ENCODE results near the gene PERP. TPM values are rescaled to one million over a fixed set of nuclear protein-coding genes. Genes with fewer than 3 reads are reported as not detected.

The PERP gene
- total RNA-seq, 2 donors from 2014 or later = 85.4 to 120 TPM

DNA sequence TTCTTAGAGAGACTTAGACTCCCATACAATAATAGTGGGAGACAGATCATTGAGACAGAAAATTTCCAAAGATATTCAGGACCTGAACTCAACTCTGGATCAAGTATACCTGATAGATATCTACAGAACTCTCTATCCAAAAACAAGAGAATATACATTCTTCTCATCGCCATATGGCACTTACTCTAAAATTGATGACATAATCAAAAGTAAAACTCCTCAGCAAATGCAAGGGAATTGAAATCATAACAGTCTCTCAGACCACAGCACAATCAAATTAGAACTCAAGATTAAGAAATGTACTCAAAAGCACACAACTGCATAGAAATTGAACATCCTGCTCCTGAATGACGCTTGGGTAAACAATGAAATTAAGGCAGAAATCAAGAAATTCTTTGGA, 28.7 kb downstream of the PERP start:
- no peaks in the 10 kb centered on the region for H3K27me3 ChIP-seq (ENCODE audit: control insufficient read depth, insufficient read depth, low read length, poor library complexity, severe bottlenecking)
- no peak overlapping the region for H3K9ac ChIP-seq (ENCODE audit: extremely low read depth, low read length, poor library complexity, severe bottlenecking)
- Mint-ChIP-seq H3K4me1 (peaks cover 4% of the 10 kb centered on the region), H3K4me3 (no peak overlapping the region), H3K27me3 (ENCODE audit: insufficient read depth) (no peaks in the 10 kb centered on the region), H3K36me3 (ENCODE audit: low read depth) (peaks cover 10% of the 10 kb centered on the region), H3K9me3 (peaks cover 53% of the 10 kb centered on the region), H3K27ac (no peak overlapping the region)
- H3K4me1 ChIP-seq (ENCODE audit: control insufficient read depth, insufficient read depth, low read length) = no peaks in the 10 kb centered on the region
- peaks cover 39% of the 10 kb centered on the region for H3K9me3 ChIP-seq (ENCODE audit: control insufficient read depth, low read length)
- DNase-seq = no peak
- H3K36me3 ChIP-seq (ENCODE audit: control insufficient read depth, insufficient read depth, low read length) = no peaks in the 10 kb centered on the region
- H3K27ac ChIP-seq (ENCODE audit: low read depth, low read length) = no peak overlapping the region
- H3K4me3 ChIP-seq (ENCODE audit: low read length) = no peak overlapping the region
- TF ChIP-seq, protein P1, sequence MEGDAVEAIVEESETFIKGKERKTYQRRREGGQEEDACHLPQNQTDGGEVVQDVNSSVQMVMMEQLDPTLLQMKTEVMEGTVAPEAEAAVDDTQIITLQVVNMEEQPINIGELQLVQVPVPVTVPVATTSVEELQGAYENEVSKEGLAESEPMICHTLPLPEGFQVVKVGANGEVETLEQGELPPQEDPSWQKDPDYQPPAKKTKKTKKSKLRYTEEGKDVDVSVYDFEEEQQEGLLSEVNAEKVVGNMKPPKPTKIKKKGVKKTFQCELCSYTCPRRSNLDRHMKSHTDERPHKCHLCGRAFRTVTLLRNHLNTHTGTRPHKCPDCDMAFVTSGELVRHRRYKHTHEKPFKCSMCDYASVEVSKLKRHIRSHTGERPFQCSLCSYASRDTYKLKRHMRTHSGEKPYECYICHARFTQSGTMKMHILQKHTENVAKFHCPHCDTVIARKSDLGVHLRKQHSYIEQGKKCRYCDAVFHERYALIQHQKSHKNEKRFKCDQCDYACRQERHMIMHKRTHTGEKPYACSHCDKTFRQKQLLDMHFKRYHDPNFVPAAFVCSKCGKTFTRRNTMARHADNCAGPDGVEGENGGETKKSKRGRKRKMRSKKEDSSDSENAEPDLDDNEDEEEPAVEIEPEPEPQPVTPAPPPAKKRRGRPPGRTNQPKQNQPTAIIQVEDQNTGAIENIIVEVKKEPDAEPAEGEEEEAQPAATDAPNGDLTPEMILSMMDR (conservative IDR thresholded peaks at IDR 0.05) = no peak
- 87 to 88% methylated on average over 2 of the region's 2 CpGs for WGBS, 2 experiments (ENCODE audit: insufficient coverage in 1 of 2, insufficient read length in 1 of 2)

DNA sequence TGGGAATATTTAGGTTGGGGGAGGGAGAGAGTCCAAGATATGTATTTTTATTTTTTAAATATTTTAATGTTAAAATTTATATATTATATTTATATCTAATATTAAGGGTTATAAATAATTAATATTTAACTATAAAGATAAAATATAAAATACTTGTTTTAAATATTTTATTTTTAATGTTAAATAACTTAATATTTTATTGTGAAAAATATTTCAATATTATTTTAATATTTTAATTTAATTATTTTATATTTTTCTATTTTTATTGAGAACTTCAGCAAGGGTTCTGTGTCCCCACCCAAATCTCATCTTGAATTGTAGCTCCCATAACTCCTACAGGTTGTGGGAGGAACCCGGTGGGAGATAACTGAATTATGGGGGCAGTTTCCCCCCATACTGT, 34.0 kb downstream of the PERP start:
- Histone ChIP-seq H3K27me3 (ENCODE audit: control insufficient read depth, insufficient read depth, low read length, poor library complexity, severe bottlenecking) (no peaks in the 10 kb centered on the region), H3K27ac (ENCODE audit: low read depth, low read length) (no peak overlapping the region), H3K4me1 (ENCODE audit: control insufficient read depth, insufficient read depth, low read length) (no peaks in the 10 kb centered on the region), H3K9me3 (ENCODE audit: control insufficient read depth, low read length) (peaks cover 28% of the 10 kb centered on the region), H3K4me3 (ENCODE audit: low read length) (no peak overlapping the region), H3K9ac (ENCODE audit: extremely low read depth, low read length, poor library complexity, severe bottlenecking) (no peak overlapping the region), H3K36me3 (ENCODE audit: control insufficient read depth, insufficient read depth, low read length) (no peaks in the 10 kb centered on the region)
- H3K4me3 Mint-ChIP-seq = no peak overlapping the region
- no peak overlapping the region for H3K27ac Mint-ChIP-seq
- no peak for DNase-seq
- H3K27me3 Mint-ChIP-seq (ENCODE audit: insufficient read depth) = no peaks in the 10 kb centered on the region
- no peaks in the 10 kb centered on the region for H3K4me1 Mint-ChIP-seq
- WGBS, 2 experiments (ENCODE audit: insufficient coverage in 1 of 2, insufficient read length in 1 of 2) = 100% methylated on average over 1 of the region's 1 CpG
- peaks cover 8% of the 10 kb centered on the region for H3K36me3 Mint-ChIP-seq (ENCODE audit: low read depth)
- TF ChIP-seq, protein P1 (conservative IDR thresholded peaks at IDR 0.05) = no peak
- H3K9me3 Mint-ChIP-seq = peaks cover 43% of the 10 kb centered on the region

DNA sequence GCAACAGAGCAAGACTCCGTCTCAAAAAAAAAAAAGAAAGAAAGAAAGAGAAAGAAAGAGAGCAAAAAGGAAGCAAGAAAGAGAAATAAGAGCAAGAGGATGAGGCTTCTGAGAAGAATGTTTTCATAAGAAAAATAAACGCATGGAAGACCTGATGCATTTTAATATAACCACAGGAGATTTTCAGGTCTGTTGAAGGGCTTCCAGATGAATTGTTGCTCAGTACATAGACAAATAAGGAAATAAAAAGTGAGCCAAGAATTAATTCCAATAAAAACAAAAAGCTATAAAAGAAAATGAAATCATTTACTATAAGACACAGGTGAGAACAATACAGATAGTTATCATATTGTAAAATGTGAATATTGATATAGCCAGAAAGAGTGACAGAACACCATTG, 43.5 kb downstream of the PERP start:
- H3K27ac ChIP-seq (ENCODE audit: low read depth, low read length) = no peak overlapping the region
- DNase-seq = no peak
- Mint-ChIP-seq H3K36me3 (ENCODE audit: low read depth) (no peaks in the 10 kb centered on the region), H3K27me3 (ENCODE audit: insufficient read depth) (no peaks in the 10 kb centered on the region), H3K4me1 (peaks cover 2% of the 10 kb centered on the region), H3K4me3 (no peak overlapping the region), H3K27ac (no peak overlapping the region), H3K9me3 (peaks cover 1% of the 10 kb centered on the region)
- H3K4me3 ChIP-seq (ENCODE audit: low read length) = no peak overlapping the region
- H3K27me3 ChIP-seq (ENCODE audit: control insufficient read depth, insufficient read depth, low read length, poor library complexity, severe bottlenecking) = no peaks in the 10 kb centered on the region
- no peaks in the 10 kb centered on the region for H3K4me1 ChIP-seq (ENCODE audit: control insufficient read depth, insufficient read depth, low read length)
- TF ChIP-seq, protein P1 (conservative IDR thresholded peaks at IDR 0.05) = no peak
- no peaks in the 10 kb centered on the region for H3K9me3 ChIP-seq (ENCODE audit: control insufficient read depth, low read length)
- no peaks in the 10 kb centered on the region for H3K36me3 ChIP-seq (ENCODE audit: control insufficient read depth, insufficient read depth, low read length)
- H3K9ac ChIP-seq (ENCODE audit: extremely low read depth, low read length, poor library complexity, severe bottlenecking) = no peak overlapping the region
- 57 to 94% methylated on average over 1 to 2 of the region's 2 CpGs for WGBS, 2 experiments (ENCODE audit: insufficient coverage in 1 of 2, insufficient read length in 1 of 2)

All from endodermal cell (in vitro differentiated cells).